CD4-positive, alpha-beta T cell treated with Interleukin-17A for 1 hour (primary cell): ENCODE measurements around the gene P2RY12.
"Not testable (repeated sequence)": the region's sequence is repeated elsewhere in the genome, so short reads cannot be mapped to it uniquely, and the experiment has no call there.

Experiments used
- DNase-seq: peaks from one replicate; pipeline ENCODE4 v3.0.0-alpha.2; 2020

P2RY12 gene

DNA sequence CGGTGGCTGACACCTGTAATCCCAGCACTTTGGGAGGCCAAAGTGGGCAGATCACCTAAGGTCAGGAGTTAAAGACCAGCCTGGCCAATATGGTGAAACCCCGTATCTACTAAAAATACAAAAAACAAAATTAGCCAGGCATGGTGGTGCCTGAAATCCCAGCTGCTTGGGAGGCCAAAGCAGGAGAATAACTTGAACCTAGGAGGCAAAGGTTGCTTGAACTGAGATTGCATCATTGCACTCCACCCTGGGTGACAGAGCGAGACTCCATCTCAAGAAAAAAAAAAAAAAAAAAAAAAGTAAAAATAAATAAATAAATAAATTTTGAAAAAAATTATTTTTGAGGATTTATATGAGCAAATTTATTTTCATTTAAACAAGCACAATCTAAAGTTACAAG, 7.6 kb upstream of the P2RY12 start:
- not testable (repeated sequence) for DNase-seq

DNA sequence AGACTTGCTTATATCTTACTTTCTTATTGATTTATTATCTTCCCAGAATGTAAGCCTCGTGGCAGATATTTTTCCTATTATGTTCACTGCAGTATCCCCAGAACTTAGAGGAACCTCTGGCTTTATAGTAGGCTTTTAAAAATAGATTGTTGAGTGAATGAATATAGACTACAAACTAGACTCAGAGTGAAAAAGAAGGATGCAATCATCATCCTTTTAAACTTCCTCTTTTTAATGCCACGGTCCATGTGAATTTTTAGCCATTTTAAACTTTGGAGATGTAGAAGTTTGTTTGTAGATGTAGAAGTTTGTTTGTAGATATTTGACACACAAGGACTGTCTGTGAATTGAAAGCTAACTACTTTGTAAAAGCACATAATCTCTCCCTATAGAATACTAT, 7.2 kb upstream of the P2RY12 start:
- DNase-seq, result no peak

DNA sequence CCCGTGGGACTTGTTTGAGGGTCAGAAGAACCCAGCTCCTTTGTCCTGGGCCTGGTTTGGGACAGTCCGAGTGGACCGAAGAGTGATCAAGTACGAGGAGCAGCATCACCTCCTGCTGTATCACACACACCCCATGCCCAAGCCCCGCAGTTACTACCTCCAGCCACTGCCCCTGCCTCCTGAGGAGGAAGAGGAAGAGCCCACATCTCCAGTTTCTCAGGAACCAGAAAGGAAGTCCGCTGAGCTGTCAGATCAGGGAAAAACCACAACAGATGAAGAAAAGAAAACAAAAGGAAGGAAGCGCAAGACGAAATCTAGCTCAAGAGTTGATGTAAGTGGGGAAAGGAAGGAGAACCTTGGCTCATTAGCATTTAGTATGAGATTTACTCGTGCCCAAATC, 3.3 kb upstream of the P2RY12 start:
- no peak for DNase-seq

- no peak for DNase-seq
These were observed 2.9 kb upstream of the P2RY12 start for GRCh38 chr3:151387432-151387831.

- no peak for DNase-seq
These were observed 1.5 kb upstream of the P2RY12 start for GRCh38 chr3:151386056-151386455.

- DNase-seq, result no peak
These were observed 597 bp downstream of the P2RY12 start for GRCh38 chr3:151383956-151384355.

DNA sequence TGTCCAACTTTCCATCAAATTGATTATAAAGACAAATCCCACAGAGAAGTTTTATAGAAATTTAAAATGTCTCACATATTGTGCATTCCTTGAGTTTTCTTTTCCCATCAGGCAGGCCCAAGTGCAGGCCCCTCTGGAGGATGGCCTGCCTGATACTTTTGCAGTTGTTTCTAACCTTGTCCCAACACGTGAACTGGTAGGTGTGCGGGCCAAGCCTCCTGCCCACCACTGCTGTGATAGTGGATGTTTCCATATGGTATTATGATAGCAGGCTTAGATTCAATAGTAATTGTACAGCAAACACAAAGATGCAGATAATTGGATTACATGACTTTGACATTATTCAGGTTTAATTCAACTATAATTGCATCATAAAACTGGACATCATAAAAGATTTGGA, 1.4 kb downstream of the P2RY12 start:
- no peak for DNase-seq

- DNase-seq, result no peak
These were observed 1.9 kb downstream of the P2RY12 start for GRCh38 chr3:151382671-151383070.

GRCh38 chr3:151379083-151379734, 5.3 kb downstream of the P2RY12 start:
- no peak for DNase-seq

GRCh38 chr3:151377768-151378385, 6.7 kb downstream of the P2RY12 start:
- no peak for DNase-seq

DNA sequence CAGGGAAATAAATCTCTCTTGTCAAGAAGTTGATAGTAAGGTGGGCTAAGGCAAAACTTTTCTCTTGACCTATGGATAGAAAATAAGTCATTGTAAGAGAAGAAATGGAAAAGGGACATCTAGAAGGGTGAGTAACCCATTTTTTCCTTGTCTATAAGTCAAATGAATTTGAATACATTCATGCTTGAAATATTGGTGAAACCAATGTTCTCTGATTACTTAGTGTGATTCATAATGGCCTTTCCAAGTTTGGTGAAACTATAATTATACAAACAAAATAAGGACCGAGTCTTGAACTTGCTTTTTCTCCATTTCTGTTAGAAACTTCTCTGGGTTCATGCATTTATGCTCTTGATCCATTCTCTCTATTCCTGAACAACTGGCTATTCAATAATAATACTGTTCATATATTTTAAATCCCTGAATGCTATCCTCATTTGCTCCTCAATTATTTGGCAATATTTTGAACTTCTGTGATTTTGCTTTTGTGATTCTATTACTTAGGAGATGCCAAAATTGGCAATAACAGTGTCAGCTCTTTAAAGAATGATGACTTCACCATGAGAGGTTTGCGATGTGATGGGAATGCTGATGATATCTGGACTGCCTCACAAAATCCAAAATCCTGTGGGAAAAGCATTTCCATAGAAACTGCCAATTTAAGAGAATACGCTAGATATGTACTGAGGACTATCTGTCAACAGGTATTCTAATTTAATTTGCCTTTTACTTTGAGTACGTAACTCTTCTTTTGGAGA, 12.3 kb downstream of the P2RY12 start:
- no peak for DNase-seq

DNA sequence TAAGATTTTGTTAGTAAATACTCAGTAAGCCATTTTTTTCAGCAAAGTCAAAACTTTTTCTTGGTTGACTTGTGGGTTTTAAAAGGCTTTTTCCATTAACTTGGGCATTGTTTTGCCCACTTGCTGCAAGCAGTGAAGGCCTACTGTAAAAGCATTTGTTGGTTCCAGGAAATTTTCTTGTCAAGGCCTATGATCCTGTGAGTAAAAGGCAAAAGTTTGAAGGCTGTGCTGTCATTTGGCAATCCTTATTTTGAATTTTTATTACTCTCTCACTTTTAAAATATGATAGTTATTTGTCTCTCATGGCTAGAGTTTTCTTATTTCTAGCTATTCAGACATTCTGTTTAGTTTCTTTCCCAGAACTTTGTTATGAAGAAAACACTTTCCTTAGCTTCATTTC, 13.0 kb downstream of the P2RY12 start:
- no peak for DNase-seq

- DNase-seq, result no peak
These were observed 17.1 kb downstream of the P2RY12 start for GRCh38 chr3:151367448-151367847.

GRCh38 chr3:151366993-151367392, 17.6 kb downstream of the P2RY12 start:
- DNase-seq, result no peak

DNA sequence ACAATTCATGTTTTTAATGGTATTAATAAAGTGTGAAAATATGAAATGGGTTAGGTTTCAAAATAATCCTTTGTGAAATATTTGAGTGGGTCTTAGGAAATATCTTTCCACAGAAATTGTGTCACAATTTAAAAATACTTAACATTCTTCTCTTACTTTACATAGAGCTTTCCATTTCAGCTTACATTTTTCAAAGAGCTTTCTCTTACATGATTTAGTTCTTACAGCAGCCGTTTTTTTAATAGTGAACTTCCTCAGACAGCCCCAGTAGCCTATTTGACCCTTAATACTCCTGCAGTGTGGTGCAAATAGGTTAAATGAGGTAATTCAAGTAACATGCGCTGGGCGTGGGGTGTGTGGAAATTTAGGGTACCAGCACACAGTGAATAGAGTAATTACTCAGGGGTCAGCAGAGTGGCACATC, 21.8 kb downstream of the P2RY12 start:
- DNase-seq, result no peak

GRCh38 chr3:151357463-151357850, 27.1 kb downstream of the P2RY12 start:
- no peak for DNase-seq

DNA sequence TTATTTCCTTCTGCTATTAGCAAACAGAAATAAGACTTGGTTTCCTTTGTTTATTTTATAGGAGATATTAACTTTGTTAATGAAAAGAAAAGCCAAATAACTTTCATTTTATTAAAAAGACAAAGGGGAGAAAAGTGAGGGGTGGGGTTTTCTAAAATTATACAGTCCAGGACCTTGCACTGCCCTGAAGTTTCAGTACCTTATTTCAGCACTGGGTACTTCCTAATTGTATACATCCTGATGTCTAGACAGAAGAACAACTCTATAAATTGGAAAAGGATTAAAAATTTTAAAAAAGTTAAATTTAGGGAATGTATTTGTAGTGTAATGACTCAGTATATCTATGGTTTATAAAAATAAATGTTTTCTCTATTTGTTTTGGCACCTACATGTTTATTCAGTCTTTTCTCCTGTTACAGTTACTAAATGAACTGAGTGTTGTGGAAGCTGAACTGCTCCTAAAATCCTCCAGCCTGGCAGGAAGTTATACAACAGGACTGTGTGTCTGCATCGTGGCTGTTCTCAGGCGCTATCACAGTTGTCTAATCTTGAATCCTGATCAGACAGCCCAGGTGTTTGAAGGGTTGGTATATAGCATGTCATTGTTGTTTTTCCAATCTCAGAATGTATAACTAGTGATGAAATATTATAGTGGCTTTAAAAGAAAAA, 27.6 kb downstream of the P2RY12 start:
- no peak for DNase-seq

DNA sequence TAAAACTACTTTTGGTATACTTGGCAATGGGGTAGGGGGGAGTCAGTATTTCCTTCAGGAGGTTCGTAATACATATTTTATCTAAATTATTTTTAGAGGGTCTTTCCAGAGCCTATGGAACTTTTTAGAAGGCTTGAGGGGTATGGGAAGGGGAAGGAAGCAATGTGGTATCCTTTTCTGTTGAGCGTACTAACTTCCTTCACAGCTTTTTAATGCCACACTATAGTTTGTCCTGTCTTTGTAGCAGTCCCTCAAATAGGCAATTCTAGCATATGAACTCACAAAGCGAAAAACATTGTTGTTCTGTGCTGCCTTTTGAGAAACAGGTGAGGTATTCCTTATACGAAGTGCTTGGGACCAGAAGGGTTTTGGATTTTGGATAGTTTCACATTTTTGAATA, 32.9 kb downstream of the P2RY12 start:
- no peak for DNase-seq

DNA sequence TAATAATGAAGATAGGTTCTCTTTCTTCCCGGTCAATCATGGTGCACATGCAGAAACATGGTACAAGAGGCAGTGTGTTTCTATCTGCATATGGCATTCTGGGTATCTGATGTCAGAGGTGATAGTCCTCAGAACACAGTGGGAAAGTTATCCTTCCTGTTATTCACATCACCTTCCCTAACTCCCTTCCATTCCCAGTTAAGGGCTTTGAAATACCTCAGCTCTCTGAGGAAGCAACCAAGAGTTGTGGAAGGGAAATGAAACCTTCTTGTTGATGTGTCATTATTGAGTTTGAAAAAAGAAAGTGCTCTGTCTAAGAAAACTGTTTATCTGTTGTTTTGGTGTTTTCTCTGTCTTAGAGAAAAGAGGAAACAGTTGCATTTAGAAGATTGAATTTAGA, 33.3 kb downstream of the P2RY12 start:
- no peak for DNase-seq

DNA sequence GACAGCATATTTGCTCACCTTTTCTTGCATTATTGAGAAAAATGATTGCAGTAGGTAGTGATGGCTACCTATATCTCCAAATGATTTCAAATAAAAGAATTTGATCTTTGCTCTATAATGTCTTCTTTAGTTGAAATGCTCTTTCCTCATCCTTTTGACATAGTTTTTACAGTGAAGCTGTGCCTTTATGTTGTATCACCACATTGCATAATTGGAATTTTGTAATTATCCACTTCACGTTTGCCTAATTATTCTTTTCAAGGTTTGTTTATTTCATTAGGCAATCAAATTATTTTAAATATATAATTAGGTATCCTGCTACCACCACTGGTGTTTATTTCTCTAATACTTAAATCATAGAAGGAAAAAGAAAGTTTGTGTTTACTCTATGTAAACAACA, 33.9 kb downstream of the P2RY12 start:
- DNase-seq, result no peak

- DNase-seq, result peak; percentile 10
These were observed 37.1 kb downstream of the P2RY12 start for GRCh38 chr3:151347432-151347831.

- no peak for DNase-seq
These were observed 38.3 kb downstream of the P2RY12 start for GRCh38 chr3:151346292-151346691.

- no peak for DNase-seq
These were observed 38.7 kb downstream of the P2RY12 start for GRCh38 chr3:151345859-151346258.

GRCh38 chr3:151331696-151332095, 52.9 kb downstream of the P2RY12 start:
- DNase-seq, result no peak
